ENCODE results near the gene PLAAT4.

DNA sequence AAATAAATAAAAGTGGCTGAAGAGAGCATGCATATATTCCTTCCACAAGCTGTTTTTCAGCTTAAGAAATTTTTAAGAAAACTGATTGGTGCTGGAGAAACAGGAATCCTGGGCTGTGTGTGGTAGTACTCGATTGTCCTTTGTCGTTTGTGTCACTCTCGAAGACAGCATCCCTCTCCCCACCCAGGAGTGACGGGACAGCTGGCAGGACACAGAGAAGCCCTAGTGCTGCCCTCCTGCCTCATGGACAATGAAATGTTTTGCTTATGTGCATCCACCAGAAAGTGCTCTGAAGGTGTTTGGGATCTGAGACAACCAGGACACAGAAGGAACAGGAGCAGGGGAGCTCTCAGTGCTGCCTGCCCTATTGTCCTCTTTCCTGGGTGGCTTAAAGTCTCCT lies 12.8 kb downstream of the PLAAT4 start:
- TF ChIP-seq YY1 (IDR thresholded peaks at IDR 0.05; ENCODE audit: insufficient read depth, insufficient read length) (no peak), ZNF274 (IDR thresholded peaks at IDR 0.05; ENCODE audit: low read depth, low read length) (no peak)

All from NT2/D1 (cell line).